AG08395 (cell line): Measurements from ENCODE around the gene SPECC1.
A peak's percentile ranks its signal among the peaks of the same experiment; 100 is the strongest.

Experiments used
- DNase-seq: peaks from one replicate; pipeline ENCODE4 v3.0.0; 2012; ENCODE audit warnings: mixed read lengths, low spot score

The SPECC1 gene

GRCh38 chr17:20208717-20209116 lies 199.6 kb downstream of the SPECC1 start:
- DNase-seq, result no peak

- no peak for DNase-seq
Measured at GRCh38 chr17:20210180-20210579, 201.0 kb downstream of the SPECC1 start.

GRCh38 chr17:20210614-20211013 lies 201.5 kb downstream of the SPECC1 start:
- no peak for DNase-seq

GRCh38 chr17:20211246-20211645 lies 202.1 kb downstream of the SPECC1 start:
- DNase-seq, result no peak

GRCh38 chr17:20213449-20213848 lies 204.3 kb downstream of the SPECC1 start:
- no peak for DNase-seq

GRCh38 chr17:20214794-20215193 lies 205.6 kb downstream of the SPECC1 start:
- DNase-seq, result no peak

- DNase-seq, result no peak
Measured at GRCh38 chr17:20216154-20216815, 207.1 kb downstream of the SPECC1 start.

GRCh38 chr17:20216853-20217252 lies 207.7 kb downstream of the SPECC1 start:
- no peak for DNase-seq

GRCh38 chr17:20217677-20218076 lies 208.5 kb downstream of the SPECC1 start:
- DNase-seq, result no peak

GRCh38 chr17:20218272-20218671 lies 209.1 kb downstream of the SPECC1 start:
- no peak for DNase-seq

- no peak for DNase-seq
Measured at GRCh38 chr17:20223808-20224328, 214.7 kb downstream of the SPECC1 start.

GRCh38 chr17:20224379-20224778 lies 215.2 kb downstream of the SPECC1 start:
- DNase-seq, result no peak

- DNase-seq, result no peak
Measured at GRCh38 chr17:20225162-20226115, 216.3 kb downstream of the SPECC1 start.

- peak; percentile 91 for DNase-seq
Measured at GRCh38 chr17:20226814-20227482, 217.8 kb downstream of the SPECC1 start.

- peak; percentile 14 for DNase-seq
Measured at GRCh38 chr17:20227720-20228370, 218.7 kb downstream of the SPECC1 start.

GRCh38 chr17:20228410-20228809 lies 219.3 kb downstream of the SPECC1 start:
- DNase-seq, result no peak

- no peak for DNase-seq
Measured at GRCh38 chr17:20228860-20229259, 219.7 kb downstream of the SPECC1 start.

- no peak for DNase-seq
Measured at GRCh38 chr17:20230924-20231323, 221.8 kb downstream of the SPECC1 start.

- DNase-seq, result no peak
Measured at GRCh38 chr17:20232611-20233010, 223.5 kb downstream of the SPECC1 start.

- no peak for DNase-seq
Measured at GRCh38 chr17:20234276-20234675, 225.1 kb downstream of the SPECC1 start.

GRCh38 chr17:20235747-20236146 lies 226.6 kb downstream of the SPECC1 start:
- DNase-seq, result no peak
